CD14-positive monocyte (primary cell): Measurements from ENCODE around the gene MRPL21. TPM values are rescaled to one million over a fixed set of nuclear protein-coding genes. Genes with fewer than 3 reads are reported as not detected.

Source experiments
- DNase-seq, 3 donors: peaks; one replicate each; pipeline ENCODE4 v3.0.0-alpha.2; 2011 to 2022
- H2AFZ ChIP-seq: 2 replicates; pipeline ENCODE4 v1.6.0; 2012; ENCODE audit warnings: mild to moderate bottlenecking, low read depth, low read length, inconsistent platforms; ENCODE audit not compliant: insufficient read depth, poor library complexity, severe bottlenecking
- H3K27ac ChIP-seq, 2 donors: 1 replicate in 1 of 2; 2 replicates in 1 of 2; pipeline ENCODE4 v1.5.1; 2012 to 2013; ENCODE audit warnings: low read length in 2 of 2, control low read depth in 1 of 2, inconsistent platforms in 1 of 2, low read depth in 1 of 2, mild to moderate bottlenecking in 1 of 2
- H3K27me3 ChIP-seq, 2 donors: one replicate each; pipeline versions ENCODE4 v1.6.0 to v1.6.1; 2011 to 2013; ENCODE audit warnings: low read length in 2 of 2; ENCODE audit not compliant: control insufficient read depth in 2 of 2, insufficient read depth in 2 of 2
- H3K36me3 ChIP-seq, 2 donors: replicated peaks in 1 of 2; 1 replicate in 1 of 2; 2 replicates in 1 of 2; pipeline versions ENCODE4 v1.5.1 to v1.6.1; 2012 to 2013; ENCODE audit warnings: low read length in 2 of 2, control low read depth in 1 of 2, inconsistent platforms in 1 of 2, mild to moderate bottlenecking in 1 of 2; ENCODE audit not compliant: insufficient read depth in 2 of 2, control insufficient read depth in 1 of 2
- H3K4me1 ChIP-seq, 2 donors: 1 replicate in 1 of 2; 2 replicates in 1 of 2; pipeline versions ENCODE4 v1.5.1 to v1.6.1; 2012 to 2013; ENCODE audit warnings: low read length in 2 of 2, control low read depth in 1 of 2, inconsistent platforms in 1 of 2, mild to moderate bottlenecking in 1 of 2, moderate library complexity in 1 of 2; ENCODE audit not compliant: insufficient read depth in 2 of 2, control insufficient read depth in 1 of 2
- H3K4me2 ChIP-seq: replicated peaks from 2 replicates; pipeline ENCODE3; 2012; ENCODE audit warnings: low read length, moderate library complexity, mild to moderate bottlenecking; ENCODE audit not compliant: poor library complexity, severe bottlenecking; ENCODE audit errors: extremely low read depth
- H3K4me3 ChIP-seq, 3 experiments: fragments of 200-600 bp in 1 of 3; sonication (generic) in 1 of 3; replicated peaks in 1 of 3; 1 replicate in 2 of 3; 2 replicates in 1 of 3; pipeline ENCODE4 v1.5.1; 2011 to 2013; ENCODE audit warnings: low read length in 3 of 3, mild to moderate bottlenecking in 3 of 3, control low read depth in 2 of 3, low read depth in 2 of 3, inconsistent platforms in 1 of 3, moderate library complexity in 1 of 3
- H3K79me2 ChIP-seq: 2 replicates; pipeline ENCODE4 v1.6.0; 2012; ENCODE audit warnings: mild to moderate bottlenecking, control low read depth, inconsistent platforms, low read length, moderate library complexity; ENCODE audit not compliant: insufficient read depth
- H3K9ac ChIP-seq: 2 replicates; pipeline ENCODE4 v1.6.0; 2017; ENCODE audit warnings: low read length, mild to moderate bottlenecking; ENCODE audit not compliant: insufficient read depth, poor library complexity, severe bottlenecking
- H3K9me3 ChIP-seq, 2 donors: replicated peaks in 1 of 2; 1 replicate in 1 of 2; 2 replicates in 1 of 2; pipeline versions ENCODE4 v1.5.1 to v1.6.1; 2012 to 2013; ENCODE audit warnings: low read length in 2 of 2, control low read depth in 1 of 2; ENCODE audit not compliant: control insufficient read depth in 1 of 2, insufficient read depth in 1 of 2
- H4K20me1 ChIP-seq: 2 replicates; pipeline ENCODE4 v1.6.0; 2012; ENCODE audit warnings: mild to moderate bottlenecking, low read length, control low read depth, moderate library complexity; ENCODE audit not compliant: insufficient read depth
- H3K27ac Mint-ChIP-seq, 7 donors: one replicate each; pipeline ENCODE4 v1.8.0; 2020; ENCODE audit warnings: mild to moderate bottlenecking in 7 of 7, mixed read lengths in 7 of 7, moderate library complexity in 6 of 7, inconsistent platforms in 2 of 7
- H3K27me3 Mint-ChIP-seq, 3 donors: one replicate each; pipeline ENCODE4 v1.8.0; 2021 to 2022; ENCODE audit warnings: low read depth in 3 of 3, mild to moderate bottlenecking in 3 of 3, mixed read lengths in 3 of 3, moderate library complexity in 3 of 3, inconsistent platforms in 1 of 3
- H3K36me3 Mint-ChIP-seq, 2 donors: one replicate each; pipeline ENCODE4 v1.8.0; 2020; ENCODE audit warnings: mixed read lengths in 2 of 2, inconsistent platforms in 1 of 2, mild to moderate bottlenecking in 1 of 2
- H3K4me1 Mint-ChIP-seq: one replicate; pipeline ENCODE4 v1.8.0; 2020; ENCODE audit warnings: mild to moderate bottlenecking, mixed read lengths
- H3K4me3 Mint-ChIP-seq, 2 donors: one replicate each; pipeline ENCODE4 v1.8.0; 2020; ENCODE audit warnings: mild to moderate bottlenecking in 2 of 2, mixed read lengths in 2 of 2, moderate library complexity in 1 of 2
- H3K9me3 Mint-ChIP-seq, 7 donors: one replicate each; pipeline ENCODE4 v1.8.0; 2020 to 2022; ENCODE audit warnings: mixed read lengths in 7 of 7, mild to moderate bottlenecking in 6 of 7, moderate library complexity in 6 of 7, inconsistent platforms in 2 of 7
- WGBS: methylation state at CpG from one replicate; pipeline ENCODE4 v1.1.5; 2013; ENCODE audit warnings: missing lambda C conversion rate; ENCODE audit not compliant: insufficient coverage; 5-methylcytosine and 5-hydroxymethylcytosine counted together
- intact Hi-C, 2 donors: fragments of 100-400 bp; cut with micrococcal nuclease; formaldehyde crosslinking; loops; one replicate each; pipeline versions ENCODE4 v1.15.0 to v1.15.1; 2023
- polyA plus RNA-seq, 3 donors: library from polyadenylated mRNA; depleted of rRNA in 1 of 3; unstranded in 2 of 3; stranded (reverse) in 1 of 3; fragments of 300-500 nt in 2 of 3; fragments of >200 nt in 1 of 3; fragmentation: Illumina TruSeq in 2 of 3; gene quantifications; 1 replicate in 2 of 3; 2 replicates in 1 of 3; pipeline ENCODE4 v1.2.3, GENCODE V29; 2012 to 2021
- TF ChIP-seq, protein P1 (sequence below): fragments of 200-600 bp; IDR thresholded peaks from one replicate; pipeline ENCODE4 v1.8.0; 2022; ENCODE audit warnings: antibody characterized with exemption, mild to moderate bottlenecking

MRPL21 gene
- polyA plus RNA-seq, 3 donors = 38.8 to 138 (median 104) TPM

GRCh38 chr11:68913188-68913587, 9.6 kb upstream of the MRPL21 start:
- Histone ChIP-seq H3K79me2 (no peaks in the 10 kb centered on the region), H3K36me3 (peaks cover 84 to 100% of the 10 kb centered on the region in 2 donors), H2AFZ (no peak overlapping the region), H3K9ac (no peak overlapping the region), H3K4me1 (no peaks in the 10 kb centered on the region), H3K4me3 (no peak overlapping the region), H3K27ac (no peak overlapping the region), H3K9me3 (no peaks in the 10 kb centered on the region), H3K4me2 (no peak overlapping the region), H3K27me3 (no peaks in the 10 kb centered on the region), H4K20me1 (no peaks in the 10 kb centered on the region)
- Mint-ChIP-seq H3K4me1 (no peaks in the 10 kb centered on the region), H3K4me3 (no peak overlapping the region), H3K9me3 (no peaks in the 10 kb centered on the region), H3K27me3 (no peaks in the 10 kb centered on the region), H3K36me3 (peaks cover 81 to 99% of the 10 kb centered on the region in 2 donors), H3K27ac (peak overlapping the region in 2 of 7 donors; percentile 52 to 67)
- WGBS = 93% methylated on average over 5 of the region's 5 CpGs
- no peak for DNase-seq
- TF ChIP-seq, protein P1, sequence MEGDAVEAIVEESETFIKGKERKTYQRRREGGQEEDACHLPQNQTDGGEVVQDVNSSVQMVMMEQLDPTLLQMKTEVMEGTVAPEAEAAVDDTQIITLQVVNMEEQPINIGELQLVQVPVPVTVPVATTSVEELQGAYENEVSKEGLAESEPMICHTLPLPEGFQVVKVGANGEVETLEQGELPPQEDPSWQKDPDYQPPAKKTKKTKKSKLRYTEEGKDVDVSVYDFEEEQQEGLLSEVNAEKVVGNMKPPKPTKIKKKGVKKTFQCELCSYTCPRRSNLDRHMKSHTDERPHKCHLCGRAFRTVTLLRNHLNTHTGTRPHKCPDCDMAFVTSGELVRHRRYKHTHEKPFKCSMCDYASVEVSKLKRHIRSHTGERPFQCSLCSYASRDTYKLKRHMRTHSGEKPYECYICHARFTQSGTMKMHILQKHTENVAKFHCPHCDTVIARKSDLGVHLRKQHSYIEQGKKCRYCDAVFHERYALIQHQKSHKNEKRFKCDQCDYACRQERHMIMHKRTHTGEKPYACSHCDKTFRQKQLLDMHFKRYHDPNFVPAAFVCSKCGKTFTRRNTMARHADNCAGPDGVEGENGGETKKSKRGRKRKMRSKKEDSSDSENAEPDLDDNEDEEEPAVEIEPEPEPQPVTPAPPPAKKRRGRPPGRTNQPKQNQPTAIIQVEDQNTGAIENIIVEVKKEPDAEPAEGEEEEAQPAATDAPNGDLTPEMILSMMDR = no peak
- intact Hi-C loops = no loop called here

GRCh38 chr11:68912254-68912653, 8.6 kb upstream of the MRPL21 start:
- WGBS = 67% methylated on average over 1 of the region's 5 CpGs
- H3K9ac ChIP-seq = no peak overlapping the region
- H4K20me1 ChIP-seq = no peaks in the 10 kb centered on the region
- no peak overlapping the region for H2AFZ ChIP-seq
- Mint-ChIP-seq H3K9me3 (no peaks in the 10 kb centered on the region), H3K4me3 (no peak overlapping the region), H3K27ac (no peak overlapping the region), H3K27me3 (no peaks in the 10 kb centered on the region), H3K36me3 (peaks cover 79 to 97% of the 10 kb centered on the region in 2 donors), H3K4me1 (no peaks in the 10 kb centered on the region)
- no peaks in the 10 kb centered on the region for H3K79me2 ChIP-seq
- no peaks in the 10 kb centered on the region for H3K27me3 ChIP-seq
- no peak for DNase-seq
- H3K4me3 ChIP-seq = no peak overlapping the region
- H3K27ac ChIP-seq = no peak overlapping the region
- H3K4me2 ChIP-seq = no peak overlapping the region
- peaks cover 83 to 100% of the 10 kb centered on the region in 2 donors for H3K36me3 ChIP-seq
- H3K9me3 ChIP-seq = no peaks in the 10 kb centered on the region
- no peaks in the 10 kb centered on the region for H3K4me1 ChIP-seq
- TF ChIP-seq, protein P1 = no peak
- intact Hi-C loops = no loop called here
